HepG2 (cell line): ENCODE data around the gene PARP2. TPM values are rescaled to one million over a fixed set of nuclear protein-coding genes. Genes with fewer than 3 reads are reported as not detected.

Source experiments
- BRF2 ChIP-seq: sonication (generic); formaldehyde crosslinking; IDR thresholded peaks from 2 replicates; pipeline ENCODE4 v1.8.1; 2022; ENCODE audit warnings: mild to moderate bottlenecking, missing genetic modification reagents
- EZH2 ChIP-seq: conservative IDR thresholded peaks from 2 replicates; pipeline ENCODE4 v1.6.1; 2012; ENCODE audit warnings: mild to moderate bottlenecking, low read depth, low read length, moderate library complexity
- HHEX ChIP-seq: IDR thresholded peaks from 2 replicates; pipeline ENCODE4 v1.6.1; 2016; ENCODE audit warnings: control low read depth
- IRF9 ChIP-seq: sonication (generic); formaldehyde crosslinking; IDR thresholded peaks from 2 replicates; pipeline ENCODE4 v1.8.0; 2022; ENCODE audit warnings: missing genetic modification reagents, mild to moderate bottlenecking, borderline replicate concordance
- MYPOP ChIP-seq: sonication (generic); formaldehyde crosslinking; IDR thresholded peaks from 2 replicates; pipeline ENCODE4 v1.8.1; 2023; ENCODE audit warnings: mild to moderate bottlenecking, moderate library complexity, missing genetic modification reagents
- NR2F6 ChIP-seq, 2 experiments: IDR thresholded peaks; 2 replicates each; pipeline ENCODE4 v1.6.1; 2016; ENCODE audit warnings: antibody characterized with exemption in 1 of 2, mild to moderate bottlenecking in 1 of 2
- PHB2 ChIP-seq: fragments of 450-650 bp; IDR thresholded peaks from 2 replicates; pipeline ENCODE4 v1.6.1; 2018; ENCODE audit not compliant: partially characterized antibody
- PLRG1 ChIP-seq: fragments of 450-650 bp; conservative IDR thresholded peaks from 2 replicates; pipeline ENCODE4 v1.6.1; 2016
- SALL2 ChIP-seq: sonication (generic); formaldehyde crosslinking; IDR thresholded peaks from 2 replicates; pipeline ENCODE4 v1.8.1; 2023; ENCODE audit warnings: mild to moderate bottlenecking, missing genetic modification reagents, inconsistent platforms
- SSRP1 ChIP-seq: IDR thresholded peaks from 2 replicates; pipeline ENCODE4 v1.6.1; 2016; ENCODE audit warnings: control low read depth
- TCF7L2 ChIP-seq: IDR thresholded peaks from 2 replicates; pipeline ENCODE4 v1.6.1; 2011; ENCODE audit warnings: mild to moderate bottlenecking, low read depth, low read length, moderate library complexity
- U2AF1 ChIP-seq: fragments of 200-400 bp; formaldehyde crosslinking; optimal IDR thresholded peaks from 2 replicates; pipeline ENCODE3; 2017; ENCODE audit warnings: mild to moderate bottlenecking, low read depth, low read length
- ZNF121 ChIP-seq: sonication (generic); formaldehyde crosslinking; IDR thresholded peaks from 2 replicates; pipeline ENCODE4 v1.5.0; 2020; ENCODE audit warnings: mild to moderate bottlenecking, missing genetic modification reagents
- ZNF224 ChIP-seq: sonication (generic); formaldehyde crosslinking; IDR thresholded peaks from 2 replicates; pipeline ENCODE4 v1.5.0; 2020; ENCODE audit warnings: mild to moderate bottlenecking, missing genetic modification reagents
- ZNF567 ChIP-seq: sonication (generic); formaldehyde crosslinking; IDR thresholded peaks from 2 replicates; pipeline ENCODE4 v1.8.1; 2023; ENCODE audit warnings: mild to moderate bottlenecking, missing genetic modification reagents, borderline replicate concordance
- polyA plus RNA-seq, 8 experiments: library from polyadenylated mRNA; depleted of rRNA in 3 of 8; stranded (reverse) in 7 of 8; unstranded in 1 of 8; fragments of >200 nt; fragmentation: Illumina TruSeq in 4 of 8; extraction: Trizol in 4 of 8; gene quantifications; 2 replicates each; pipeline versions ENCODE4 v1.2.1 to v1.2.3, GENCODE V29; 2011 to 2016; ENCODE audit warnings: low read depth in 4 of 8, missing spikeins in 1 of 8, mixed read lengths in 1 of 8; ENCODE audit not compliant: insufficient read depth in 1 of 8
- total RNA-seq, 5 experiments: library from RNA; depleted of rRNA; stranded (reverse); fragments of >200 nt; fragmentation: Illumina TruSeq; extraction: Trizol; gene quantifications; 2 replicates each; pipeline ENCODE4 v1.2.3, GENCODE V29; 2016; ENCODE audit warnings: low read depth in 1 of 5
- TF ChIP-seq, protein P1 (sequence below): sonication (generic); formaldehyde crosslinking; IDR thresholded peaks from 2 replicates; pipeline ENCODE4 v1.4.0; 2020; ENCODE audit warnings: mild to moderate bottlenecking, missing genetic modification reagents
- TF ChIP-seq, protein P2 (sequence below): sonication (generic); formaldehyde crosslinking; IDR thresholded peaks from 2 replicates; pipeline ENCODE4 v1.8.0; 2023; ENCODE audit warnings: mild to moderate bottlenecking, missing genetic modification reagents
- TF ChIP-seq, protein P3 (sequence below): sonication (generic); formaldehyde crosslinking; IDR thresholded peaks from 2 replicates; pipeline ENCODE4 v1.9.0; 2021; ENCODE audit warnings: mild to moderate bottlenecking, missing genetic modification reagents

Gene PARP2
- total and polyA plus RNA-seq, 2 of the 13 experiments (the other 11 are each of a cell fraction or from before 2014, with no cell fraction given): 37.3 to 38.4 TPM

GRCh38 chr14:20305265-20306078, 38.0 kb upstream of the PARP2 start, which contains the start of gene TTC5 (continued):
- TF ChIP-seq, protein P1, sequence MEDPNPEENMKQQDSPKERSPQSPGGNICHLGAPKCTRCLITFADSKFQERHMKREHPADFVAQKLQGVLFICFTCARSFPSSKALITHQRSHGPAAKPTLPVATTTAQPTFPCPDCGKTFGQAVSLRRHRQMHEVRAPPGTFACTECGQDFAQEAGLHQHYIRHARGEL (CRISPR knock-in tag): no peak
- TF ChIP-seq U2AF1 (peak; percentile 95), HHEX (CRISPR knock-in tag) (no peak), IRF9 (peak; percentile 60; the same call in 1 of the 2 replicates), BRF2 (CRISPR knock-in tag) (no peak; the same call in 1 of the 2 replicates), SSRP1 (CRISPR knock-in tag) (peak; percentile 83; the same call in 1 of the 2 replicates), SALL2 (CRISPR knock-in tag) (0 out of 2 replicates have a peak, but pooled peaks have one; percentile 21), ZNF121 (no peak), NR2F6 (IDR thresholded peaks at IDR 0.05) (0 out of 2 replicates have a peak, but pooled peaks have one; percentile 15), NR2F6 (CRISPR knock-in tag; IDR thresholded peaks at IDR 0.05) (peak; percentile 28), TCF7L2 (no peak), PLRG1 (no peak), PHB2 (no peak), ZNF224 (CRISPR knock-in tag) (no peak), ZNF567 (CRISPR knock-in tag) (no peak), EZH2 (no peak), MYPOP (peak; percentile 64; the same call in 1 of the 2 replicates)
- TF ChIP-seq, protein P2, sequence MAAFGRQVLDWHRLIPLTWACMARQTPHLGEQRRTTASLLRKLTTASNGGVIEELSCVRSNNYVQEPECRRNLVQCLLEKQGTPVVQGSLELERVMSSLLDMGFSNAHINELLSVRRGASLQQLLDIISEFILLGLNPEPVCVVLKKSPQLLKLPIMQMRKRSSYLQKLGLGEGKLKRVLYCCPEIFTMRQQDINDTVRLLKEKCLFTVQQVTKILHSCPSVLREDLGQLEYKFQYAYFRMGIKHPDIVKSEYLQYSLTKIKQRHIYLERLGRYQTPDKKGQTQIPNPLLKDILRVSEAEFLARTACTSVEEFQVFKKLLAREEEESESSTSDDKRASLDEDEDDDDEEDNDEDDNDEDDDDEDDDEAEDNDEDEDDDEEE (CRISPR knock-in tag): no peak
- TF ChIP-seq, protein P3, sequence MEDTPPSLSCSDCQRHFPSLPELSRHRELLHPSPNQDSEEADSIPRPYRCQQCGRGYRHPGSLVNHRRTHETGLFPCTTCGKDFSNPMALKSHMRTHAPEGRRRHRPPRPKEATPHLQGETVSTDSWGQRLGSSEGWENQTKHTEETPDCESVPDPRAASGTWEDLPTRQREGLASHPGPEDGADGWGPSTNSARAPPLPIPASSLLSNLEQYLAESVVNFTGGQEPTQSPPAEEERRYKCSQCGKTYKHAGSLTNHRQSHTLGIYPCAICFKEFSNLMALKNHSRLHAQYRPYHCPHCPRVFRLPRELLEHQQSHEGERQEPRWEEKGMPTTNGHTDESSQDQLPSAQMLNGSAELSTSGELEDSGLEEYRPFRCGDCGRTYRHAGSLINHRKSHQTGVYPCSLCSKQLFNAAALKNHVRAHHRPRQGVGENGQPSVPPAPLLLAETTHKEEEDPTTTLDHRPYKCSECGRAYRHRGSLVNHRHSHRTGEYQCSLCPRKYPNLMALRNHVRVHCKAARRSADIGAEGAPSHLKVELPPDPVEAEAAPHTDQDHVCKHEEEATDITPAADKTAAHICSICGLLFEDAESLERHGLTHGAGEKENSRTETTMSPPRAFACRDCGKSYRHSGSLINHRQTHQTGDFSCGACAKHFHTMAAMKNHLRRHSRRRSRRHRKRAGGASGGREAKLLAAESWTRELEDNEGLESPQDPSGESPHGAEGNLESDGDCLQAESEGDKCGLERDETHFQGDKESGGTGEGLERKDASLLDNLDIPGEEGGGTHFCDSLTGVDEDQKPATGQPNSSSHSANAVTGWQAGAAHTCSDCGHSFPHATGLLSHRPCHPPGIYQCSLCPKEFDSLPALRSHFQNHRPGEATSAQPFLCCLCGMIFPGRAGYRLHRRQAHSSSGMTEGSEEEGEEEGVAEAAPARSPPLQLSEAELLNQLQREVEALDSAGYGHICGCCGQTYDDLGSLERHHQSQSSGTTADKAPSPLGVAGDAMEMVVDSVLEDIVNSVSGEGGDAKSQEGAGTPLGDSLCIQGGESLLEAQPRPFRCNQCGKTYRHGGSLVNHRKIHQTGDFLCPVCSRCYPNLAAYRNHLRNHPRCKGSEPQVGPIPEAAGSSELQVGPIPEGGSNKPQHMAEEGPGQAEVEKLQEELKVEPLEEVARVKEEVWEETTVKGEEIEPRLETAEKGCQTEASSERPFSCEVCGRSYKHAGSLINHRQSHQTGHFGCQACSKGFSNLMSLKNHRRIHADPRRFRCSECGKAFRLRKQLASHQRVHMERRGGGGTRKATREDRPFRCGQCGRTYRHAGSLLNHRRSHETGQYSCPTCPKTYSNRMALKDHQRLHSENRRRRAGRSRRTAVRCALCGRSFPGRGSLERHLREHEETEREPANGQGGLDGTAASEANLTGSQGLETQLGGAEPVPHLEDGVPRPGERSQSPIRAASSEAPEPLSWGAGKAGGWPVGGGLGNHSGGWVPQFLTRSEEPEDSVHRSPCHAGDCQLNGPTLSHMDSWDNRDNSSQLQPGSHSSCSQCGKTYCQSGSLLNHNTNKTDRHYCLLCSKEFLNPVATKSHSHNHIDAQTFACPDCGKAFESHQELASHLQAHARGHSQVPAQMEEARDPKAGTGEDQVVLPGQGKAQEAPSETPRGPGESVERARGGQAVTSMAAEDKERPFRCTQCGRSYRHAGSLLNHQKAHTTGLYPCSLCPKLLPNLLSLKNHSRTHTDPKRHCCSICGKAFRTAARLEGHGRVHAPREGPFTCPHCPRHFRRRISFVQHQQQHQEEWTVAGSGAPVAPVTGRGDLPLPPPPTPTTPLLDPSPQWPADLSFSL (CRISPR knock-in tag): no peak
